GM23338 (cell line): Measurements from ENCODE around the gene CROCC2. TPM values are rescaled to one million over a fixed set of nuclear protein-coding genes. Genes with fewer than 3 reads are reported as not detected.

Experiments used
- ATAC-seq: fragments of 200-7000 bp; cut with Tn5 transposase; 3 replicates; pipeline ENCODE4 v1.9.1; 2020
- DNase-seq: peaks from one replicate; pipeline ENCODE4 v3.0.0-alpha.2; 2015; ENCODE audit warnings: low spot score
- H2AFZ ChIP-seq: fragments of 200-600 bp; sonication (generic); 2 replicates; pipeline ENCODE4 v1.8.0; 2016; ENCODE audit warnings: antibody characterized with exemption, mild to moderate bottlenecking, moderate library complexity
- H3F3A ChIP-seq: fragments of 200-600 bp; sonication (generic); replicated peaks from 2 replicates; pipeline ENCODE4 v1.8.0; 2017; ENCODE audit warnings: antibody characterized with exemption, mixed run types, low read depth
- H3K27ac ChIP-seq: fragments of 200-600 bp; sonication (generic); 2 replicates; pipeline ENCODE4 v1.6.1; 2016; ENCODE audit warnings: low read depth
- H3K27me3 ChIP-seq: fragments of 200-600 bp; sonication (generic); 2 replicates; pipeline ENCODE4 v1.8.0; 2016; ENCODE audit warnings: mild to moderate bottlenecking, mixed run types, moderate library complexity; ENCODE audit not compliant: insufficient read depth
- H3K36me3 ChIP-seq: fragments of 200-600 bp; sonication (generic); 2 replicates; pipeline ENCODE4 v1.8.0; 2016; ENCODE audit warnings: mild to moderate bottlenecking; ENCODE audit not compliant: insufficient read depth
- H3K4me1 ChIP-seq: fragments of 200-600 bp; sonication (generic); 2 replicates; pipeline ENCODE4 v1.8.0; 2016; ENCODE audit warnings: mild to moderate bottlenecking, moderate library complexity; ENCODE audit not compliant: insufficient read depth
- H3K4me2 ChIP-seq: fragments of 200-600 bp; sonication (generic); 2 replicates; pipeline ENCODE4 v1.7.1; 2017; ENCODE audit warnings: mixed run types
- H3K4me3 ChIP-seq: fragments of 200-600 bp; sonication (generic); 2 replicates; pipeline ENCODE4 v1.6.1; 2016; ENCODE audit warnings: mixed run types
- H3K79me2 ChIP-seq: fragments of 200-600 bp; sonication (generic); replicated peaks from 2 replicates; pipeline ENCODE4 v1.8.0; 2017; ENCODE audit warnings: mild to moderate bottlenecking; ENCODE audit not compliant: insufficient read depth
- H3K9me2 ChIP-seq: fragments of 200-600 bp; sonication (generic); 2 replicates; pipeline ENCODE4 v1.8.0; 2017; ENCODE audit not compliant: insufficient read depth
- H4K20me1 ChIP-seq: fragments of 200-600 bp; sonication (generic); replicated peaks from 2 replicates; pipeline ENCODE4 v1.8.0; 2017; ENCODE audit warnings: mild to moderate bottlenecking; ENCODE audit not compliant: insufficient read depth
- H3K27ac Mint-ChIP-seq: 2 replicates; pipeline ENCODE4 v1.8.0; 2020; ENCODE audit warnings: inconsistent platforms, mild to moderate bottlenecking, moderate library complexity, mixed read lengths
- H3K27me3 Mint-ChIP-seq: 3 replicates; pipeline ENCODE4 v1.8.0; 2022; ENCODE audit warnings: low read depth, mild to moderate bottlenecking, moderate library complexity, mixed read lengths, inconsistent platforms; ENCODE audit not compliant: insufficient read depth, poor library complexity
- H3K36me3 Mint-ChIP-seq: 3 replicates; pipeline ENCODE4 v1.8.0; 2021; ENCODE audit warnings: low read depth, mild to moderate bottlenecking, inconsistent platforms, moderate library complexity, mixed read lengths
- H3K4me1 Mint-ChIP-seq: 3 replicates; pipeline ENCODE4 v1.8.0; 2020; ENCODE audit warnings: mild to moderate bottlenecking, inconsistent platforms, mixed read lengths
- H3K4me3 Mint-ChIP-seq: 3 replicates; pipeline ENCODE4 v1.8.0; 2021; ENCODE audit warnings: moderate library complexity, mild to moderate bottlenecking, inconsistent platforms, mixed read lengths
- H3K9me3 Mint-ChIP-seq: 3 replicates; pipeline ENCODE4 v1.8.0; 2020; ENCODE audit warnings: moderate library complexity, mild to moderate bottlenecking, inconsistent platforms, mixed read lengths
- ETS1 ChIP-seq: IDR thresholded peaks from 2 replicates; pipeline ENCODE4 v1.6.1; 2016; ENCODE audit warnings: antibody characterized with exemption
- EZH2 ChIP-seq: fragments of 200-600 bp; sonication (generic); IDR thresholded peaks from one replicate; pipeline ENCODE4 v1.8.0; 2017; ENCODE audit warnings: antibody characterized with exemption, mild to moderate bottlenecking, low read depth; ENCODE audit not compliant: unreplicated experiment
- EZH2phosphoT487 ChIP-seq: fragments of 200-600 bp; sonication (generic); IDR thresholded peaks from one replicate; pipeline ENCODE4 v1.8.1; 2018; ENCODE audit warnings: antibody characterized with exemption; ENCODE audit not compliant: unreplicated experiment
- JUNB ChIP-seq: IDR thresholded peaks from one replicate; pipeline ENCODE4 v1.6.1; 2016; ENCODE audit warnings: antibody characterized with exemption; ENCODE audit not compliant: unreplicated experiment
- POLR2AphosphoS5 ChIP-seq: IDR thresholded peaks from 2 replicates; pipeline ENCODE4 v1.6.1; 2016; ENCODE audit warnings: antibody characterized with exemption, low read depth
- ZNF114 ChIP-seq: fragments of 250-450 bp; sonication (Bioruptor Pico); IDR thresholded peaks from 2 replicates; pipeline ENCODE4 v1.5.0; 2020; ENCODE audit warnings: mild to moderate bottlenecking, moderate library complexity
- ZNF462 ChIP-seq: fragments of 250-450 bp; sonication (Bioruptor Pico); IDR thresholded peaks from 2 replicates; pipeline ENCODE4 v1.5.0; 2020; ENCODE audit warnings: mild to moderate bottlenecking, moderate library complexity
- polyA plus RNA-seq: library from polyadenylated mRNA; unstranded; fragments of >200 nt; fragmentation: Nextera tagmentation; extraction: Ambion mirVana; gene quantifications from 2 replicates; pipeline ENCODE4 v1.2.1, GENCODE V29; 2016
- total RNA-seq: library from RNA; depleted of rRNA; stranded (reverse); fragments of >200 nt; shearing (Covaris generic); gene quantifications from 2 replicates; pipeline ENCODE4 v1.2.3, GENCODE V29; 2014
- TF ChIP-seq, protein P1 (sequence below), 2 experiments: fragments of 200-600 bp in 1 of 2; sonication (generic) in 1 of 2; conservative IDR thresholded peaks; 2 replicates each; pipeline versions ENCODE4 v1.5.1 to v1.6.1; 2016 to 2017; ENCODE audit warnings: antibody characterized with exemption in 2 of 2, low read depth in 2 of 2, mild to moderate bottlenecking in 2 of 2, moderate library complexity in 1 of 2

The CROCC2 gene
- total and polyA plus RNA-seq, 2 experiments from 2014 or later, result not detected

- no peak overlapping the region for H3K27ac Mint-ChIP-seq
- Histone ChIP-seq H3K9me2 (no peaks in the 10 kb centered on the region), H3K79me2 (no peaks in the 10 kb centered on the region), H3K36me3 (no peaks in the 10 kb centered on the region), H3F3A (0 out of 2 replicates have a peak, but pooled peaks cover 3% of the 10 kb centered on the region), H3K27ac (no peak overlapping the region), H3K4me3 (no peak overlapping the region), H3K27me3 (no peaks in the 10 kb centered on the region), H2AFZ (no peak overlapping the region), H3K4me1 (no peaks in the 10 kb centered on the region), H3K4me2 (no peak overlapping the region), H4K20me1 (no peaks in the 10 kb centered on the region)
- H3K9me3 Mint-ChIP-seq, result no peaks in the 10 kb centered on the region
- DNase-seq (no peak), ATAC-seq (no peak)
- peaks cover 11% of the 10 kb centered on the region for H3K27me3 Mint-ChIP-seq
- no peak for TF ChIP-seq POLR2AphosphoS5
- no peak for TF ChIP-seq JUNB
- TF ChIP-seq ETS1, result no peak
- no peak for TF ChIP-seq EZH2phosphoT487
- TF ChIP-seq, protein P1, sequence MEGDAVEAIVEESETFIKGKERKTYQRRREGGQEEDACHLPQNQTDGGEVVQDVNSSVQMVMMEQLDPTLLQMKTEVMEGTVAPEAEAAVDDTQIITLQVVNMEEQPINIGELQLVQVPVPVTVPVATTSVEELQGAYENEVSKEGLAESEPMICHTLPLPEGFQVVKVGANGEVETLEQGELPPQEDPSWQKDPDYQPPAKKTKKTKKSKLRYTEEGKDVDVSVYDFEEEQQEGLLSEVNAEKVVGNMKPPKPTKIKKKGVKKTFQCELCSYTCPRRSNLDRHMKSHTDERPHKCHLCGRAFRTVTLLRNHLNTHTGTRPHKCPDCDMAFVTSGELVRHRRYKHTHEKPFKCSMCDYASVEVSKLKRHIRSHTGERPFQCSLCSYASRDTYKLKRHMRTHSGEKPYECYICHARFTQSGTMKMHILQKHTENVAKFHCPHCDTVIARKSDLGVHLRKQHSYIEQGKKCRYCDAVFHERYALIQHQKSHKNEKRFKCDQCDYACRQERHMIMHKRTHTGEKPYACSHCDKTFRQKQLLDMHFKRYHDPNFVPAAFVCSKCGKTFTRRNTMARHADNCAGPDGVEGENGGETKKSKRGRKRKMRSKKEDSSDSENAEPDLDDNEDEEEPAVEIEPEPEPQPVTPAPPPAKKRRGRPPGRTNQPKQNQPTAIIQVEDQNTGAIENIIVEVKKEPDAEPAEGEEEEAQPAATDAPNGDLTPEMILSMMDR (conservative IDR thresholded peaks at IDR 0.05; ENCODE audit: low read depth in 2 of 2), result no peak
- no peak for TF ChIP-seq ZNF462 (CRISPR knock-in tag)
- no peak for TF ChIP-seq ZNF114 (CRISPR knock-in tag)
- TF ChIP-seq EZH2, result no peak
- no peaks in the 10 kb centered on the region for H3K36me3 Mint-ChIP-seq
- H3K4me3 Mint-ChIP-seq, result no peak overlapping the region
- peaks cover 14% of the 10 kb centered on the region for H3K4me1 Mint-ChIP-seq
Measured at GRCh38 chr2:240956171-240956934, 50.2 kb downstream of the CROCC2 start.
